Sigmoid colon (tissue), 7 donors: ENCODE results near the gene RXRA. TPM values are rescaled to one million over a fixed set of nuclear protein-coding genes. Genes with fewer than 3 reads are reported as not detected.

Experiments used
- DNase-seq: peaks from one replicate; pipeline ENCODE4 v3.0.0-alpha.2; 2019
- H3K27ac ChIP-seq, 4 donors: fragments of 200-600 bp; sonication (generic); one replicate each; pipeline ENCODE4 v1.5.1; 2016 to 2019; ENCODE audit warnings: mild to moderate bottlenecking in 1 of 4
- H3K27me3 ChIP-seq, 3 donors: fragments of 200-600 bp; sonication (generic); one replicate each; pipeline ENCODE4 v1.5.1; 2019; ENCODE audit warnings: mild to moderate bottlenecking in 1 of 3
- H3K36me3 ChIP-seq, 4 donors: fragments of 200-600 bp; sonication (generic); one replicate each; pipeline ENCODE4 v1.5.1; 2016 to 2019
- H3K4me1 ChIP-seq, 4 donors: fragments of 200-600 bp; sonication (generic); one replicate each; pipeline ENCODE4 v1.5.1; 2017 to 2019
- H3K4me3 ChIP-seq, 4 donors: fragments of 200-600 bp; sonication (generic); one replicate each; pipeline ENCODE4 v1.5.1; 2017 to 2019; ENCODE audit warnings: mild to moderate bottlenecking in 2 of 4, moderate library complexity in 1 of 4
- H3K9me3 ChIP-seq, 4 donors: fragments of 200-600 bp in 3 of 4; sonication (generic) in 3 of 4; one replicate each; pipeline versions ENCODE4 v1.5.1 to v1.6.1; 2013 to 2019
- EP300 ChIP-seq, 4 donors: sonication (generic); formaldehyde crosslinking; IDR thresholded peaks; one replicate each; pipeline ENCODE4 v1.6.1; 2017; ENCODE audit warnings: antibody characterized with exemption in 4 of 4
- POLR2A ChIP-seq, 2 donors: fragments of 450-650 bp; IDR thresholded peaks; one replicate each; pipeline ENCODE4 v1.6.1; 2016; ENCODE audit warnings: antibody characterized with exemption in 2 of 2, mild to moderate bottlenecking in 2 of 2, moderate library complexity in 2 of 2
- POLR2AphosphoS5 ChIP-seq, 4 donors: sonication (generic); formaldehyde crosslinking; IDR thresholded peaks; one replicate each; pipeline ENCODE4 v1.6.1; 2017; ENCODE audit warnings: antibody characterized with exemption in 4 of 4
- WGBS, 2 donors: extraction: QIAGEN DNeasy Blood & Tissue Kit; methylation state at CpG; one replicate each; pipeline ENCODE4 v1.1.7; 2013; 5-methylcytosine and 5-hydroxymethylcytosine counted together
- intact Hi-C: fragments of 100-400 bp; cut with DNase I; formaldehyde crosslinking; loops from one replicate; pipeline ENCODE4 v1.15.1; 2023
- polyA plus RNA-seq, 3 donors: library from polyadenylated mRNA; stranded (reverse); fragments of 200-250 nt; gene quantifications; one replicate each; pipeline ENCODE4 v1.2.3, GENCODE V29; 2013
- total RNA-seq, 4 donors: library from RNA; depleted of rRNA; stranded (reverse); fragments of >200 nt; gene quantifications; one replicate each; pipeline ENCODE4 v1.1.0, GENCODE V29; 2016
- TF ChIP-seq, protein P1 (sequence below), 4 experiments: fragments of 450-650 bp in 3 of 4; fragments of 200-600 bp in 1 of 4; IDR thresholded peaks; one replicate each; pipeline ENCODE4 v1.5.1; 2016 to 2019; ENCODE audit warnings: antibody characterized with exemption in 4 of 4, mild to moderate bottlenecking in 3 of 4, moderate library complexity in 2 of 4
- donor health status: healthy with polysubstance abuse.
- donor health status: Bipolar disorder and iron deficiency.
- donor health status: healthy.

The RXRA gene
- total and polyA plus RNA-seq, 7 donors, result 26.7 to 50.8 (median 35.7) TPM

DNA sequence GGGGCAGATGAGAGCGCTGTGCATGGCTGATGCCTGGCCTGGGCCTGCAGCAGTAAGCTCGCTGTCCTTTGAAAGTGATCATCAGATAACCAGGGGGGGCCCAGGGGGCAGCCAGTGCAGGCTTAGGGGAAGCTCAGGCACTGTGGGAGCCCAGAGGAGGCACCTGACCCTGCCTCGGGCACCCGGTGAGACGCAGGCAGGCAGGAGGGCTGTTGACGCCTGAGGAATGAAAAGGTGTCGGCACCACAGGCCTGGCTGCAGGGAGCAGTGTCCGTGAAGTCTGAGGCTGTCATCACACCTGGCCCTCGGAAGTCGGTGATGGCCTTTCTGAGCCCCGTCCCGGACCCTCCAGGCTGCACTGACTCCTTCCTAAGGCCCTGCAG is 84.6 kb downstream of the RXRA start:
- H3K36me3 ChIP-seq, result peaks cover 0 to 20% (median 11%) of the 10 kb centered on the region in 4 donors
- H3K9me3 ChIP-seq, result no peaks in the 10 kb centered on the region
- H3K27me3 ChIP-seq, result no peaks in the 10 kb centered on the region
- TF ChIP-seq POLR2A (IDR thresholded peaks at IDR 0.05) (no peak), POLR2AphosphoS5 (IDR thresholded peaks at IDR 0.05) (no peak), EP300 (IDR thresholded peaks at IDR 0.05) (no peak)
- TF ChIP-seq, protein P1, sequence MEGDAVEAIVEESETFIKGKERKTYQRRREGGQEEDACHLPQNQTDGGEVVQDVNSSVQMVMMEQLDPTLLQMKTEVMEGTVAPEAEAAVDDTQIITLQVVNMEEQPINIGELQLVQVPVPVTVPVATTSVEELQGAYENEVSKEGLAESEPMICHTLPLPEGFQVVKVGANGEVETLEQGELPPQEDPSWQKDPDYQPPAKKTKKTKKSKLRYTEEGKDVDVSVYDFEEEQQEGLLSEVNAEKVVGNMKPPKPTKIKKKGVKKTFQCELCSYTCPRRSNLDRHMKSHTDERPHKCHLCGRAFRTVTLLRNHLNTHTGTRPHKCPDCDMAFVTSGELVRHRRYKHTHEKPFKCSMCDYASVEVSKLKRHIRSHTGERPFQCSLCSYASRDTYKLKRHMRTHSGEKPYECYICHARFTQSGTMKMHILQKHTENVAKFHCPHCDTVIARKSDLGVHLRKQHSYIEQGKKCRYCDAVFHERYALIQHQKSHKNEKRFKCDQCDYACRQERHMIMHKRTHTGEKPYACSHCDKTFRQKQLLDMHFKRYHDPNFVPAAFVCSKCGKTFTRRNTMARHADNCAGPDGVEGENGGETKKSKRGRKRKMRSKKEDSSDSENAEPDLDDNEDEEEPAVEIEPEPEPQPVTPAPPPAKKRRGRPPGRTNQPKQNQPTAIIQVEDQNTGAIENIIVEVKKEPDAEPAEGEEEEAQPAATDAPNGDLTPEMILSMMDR (IDR thresholded peaks at IDR 0.05), result no peak
- no peak for DNase-seq
- peak overlapping the region in 1 of 4 donors; percentile 6 for H3K27ac ChIP-seq
- 87 to 92% methylated on average over 12 of the region's 12 CpGs for WGBS, 2 donors
- intact Hi-C loops, result loop anchor here (5.0 kb wide), 1 partner anchor 44 kb away; no protein-coding TSS in a partner anchor
- H3K4me3 ChIP-seq, result no peak overlapping the region
- H3K4me1 ChIP-seq, result peaks cover 0 to 96% (median 86%) of the 10 kb centered on the region in 4 donors

DNA sequence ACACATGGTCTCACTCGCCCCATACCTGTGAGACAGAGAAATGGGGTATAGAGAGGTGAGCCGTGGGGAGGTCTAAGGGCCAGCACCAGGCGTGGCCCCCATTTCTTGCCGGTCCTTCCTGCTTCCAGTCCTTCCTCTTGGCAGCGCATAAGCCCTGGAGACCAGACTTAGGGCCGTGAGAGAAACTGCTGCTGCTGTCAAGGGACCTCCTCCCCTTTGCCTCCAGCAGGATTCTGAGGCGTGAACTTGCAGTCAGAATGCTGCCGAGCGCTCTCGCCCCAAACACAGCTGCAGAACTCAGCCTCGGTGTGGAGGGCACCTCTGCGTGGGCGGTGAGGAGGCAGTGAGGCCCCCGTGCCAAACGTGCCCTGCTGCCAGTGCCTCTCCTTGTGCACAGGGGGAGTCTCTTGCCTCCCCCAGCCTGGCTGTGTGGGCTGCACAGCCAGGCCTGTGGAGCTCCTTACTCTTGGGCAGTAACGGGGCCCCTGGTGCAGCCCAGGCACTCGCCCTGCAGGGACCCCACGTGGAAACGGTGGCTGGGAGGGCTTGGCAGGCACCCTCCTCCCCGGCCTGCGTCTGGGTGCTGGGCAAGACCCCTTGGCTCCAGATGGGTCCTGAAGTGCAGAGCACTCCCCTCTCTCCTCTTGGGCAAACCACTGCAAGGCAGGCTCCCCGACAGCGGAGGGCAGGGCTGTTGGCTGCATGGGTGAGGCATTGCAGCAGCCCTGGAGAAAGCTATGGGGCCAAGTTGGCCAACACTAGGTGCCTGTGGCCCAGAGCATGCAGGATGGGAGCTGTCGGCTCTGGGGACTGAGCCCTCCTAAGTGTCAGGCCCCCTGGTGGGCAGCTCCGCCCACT is 85.4 kb downstream of the RXRA start:
- TF ChIP-seq POLR2A (IDR thresholded peaks at IDR 0.05) (no peak), EP300 (IDR thresholded peaks at IDR 0.05) (no peak), POLR2AphosphoS5 (IDR thresholded peaks at IDR 0.05) (no peak)
- TF ChIP-seq, protein P1 (IDR thresholded peaks at IDR 0.05), result no peak
- no peak overlapping the region for H3K4me3 ChIP-seq
- 81 to 83% methylated on average over 25 of the region's 25 CpGs for WGBS, 2 donors
- peaks cover 0 to 88% (median 78%) of the 10 kb centered on the region in 4 donors for H3K4me1 ChIP-seq
- intact Hi-C loops, result loop anchor here (2.0 to 5.0 kb wide), 2 partner anchors 25 to 44 kb away; no protein-coding TSS in a partner anchor
- H3K27me3 ChIP-seq, result no peaks in the 10 kb centered on the region
- peak overlapping the region in 1 of 4 donors; percentile 34 for H3K27ac ChIP-seq
- DNase-seq, result no peak
- H3K9me3 ChIP-seq, result no peaks in the 10 kb centered on the region
- peaks cover 0 to 20% (median 11%) of the 10 kb centered on the region in 4 donors for H3K36me3 ChIP-seq

DNA sequence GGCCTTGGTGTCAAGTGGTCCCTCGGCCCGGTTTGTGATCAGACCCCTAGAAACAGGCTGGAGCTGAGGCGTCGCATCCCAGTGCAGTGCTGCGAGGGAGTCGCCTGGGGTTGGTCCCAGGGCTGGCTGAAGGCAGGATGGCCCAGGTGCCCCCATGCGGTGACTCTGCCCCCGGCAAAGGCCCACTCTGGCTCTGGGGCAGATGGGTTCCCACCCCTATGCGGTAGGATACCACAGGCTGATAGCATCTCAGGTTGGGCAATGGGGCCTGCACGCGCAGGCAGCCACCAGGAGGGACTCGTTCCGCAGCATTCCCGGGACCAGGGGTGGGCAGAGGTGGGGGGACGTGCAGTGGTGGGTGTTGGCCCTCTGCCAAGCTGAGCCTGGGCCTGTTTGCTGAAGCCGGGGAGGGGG is 86.0 kb downstream of the RXRA start:
- TF ChIP-seq EP300 (IDR thresholded peaks at IDR 0.05) (no peak), POLR2AphosphoS5 (IDR thresholded peaks at IDR 0.05) (no peak), POLR2A (IDR thresholded peaks at IDR 0.05) (no peak)
- TF ChIP-seq, protein P1 (IDR thresholded peaks at IDR 0.05), result no peak
- H3K4me3 ChIP-seq, result no peak overlapping the region
- peaks cover 4 to 27% (median 16%) of the 10 kb centered on the region in 4 donors for H3K36me3 ChIP-seq
- H3K27ac ChIP-seq, result no peak overlapping the region
- peaks cover 0 to 82% (median 72%) of the 10 kb centered on the region in 4 donors for H3K4me1 ChIP-seq
- H3K27me3 ChIP-seq, result no peaks in the 10 kb centered on the region
- WGBS, 2 donors, result 86 to 90% methylated on average over 16 of the region's 16 CpGs
- intact Hi-C loops, result loop anchor here (2.0 to 5.0 kb wide), 2 partner anchors 26 to 45 kb away; no protein-coding TSS in a partner anchor
- no peak for DNase-seq
- no peaks in the 10 kb centered on the region for H3K9me3 ChIP-seq

DNA sequence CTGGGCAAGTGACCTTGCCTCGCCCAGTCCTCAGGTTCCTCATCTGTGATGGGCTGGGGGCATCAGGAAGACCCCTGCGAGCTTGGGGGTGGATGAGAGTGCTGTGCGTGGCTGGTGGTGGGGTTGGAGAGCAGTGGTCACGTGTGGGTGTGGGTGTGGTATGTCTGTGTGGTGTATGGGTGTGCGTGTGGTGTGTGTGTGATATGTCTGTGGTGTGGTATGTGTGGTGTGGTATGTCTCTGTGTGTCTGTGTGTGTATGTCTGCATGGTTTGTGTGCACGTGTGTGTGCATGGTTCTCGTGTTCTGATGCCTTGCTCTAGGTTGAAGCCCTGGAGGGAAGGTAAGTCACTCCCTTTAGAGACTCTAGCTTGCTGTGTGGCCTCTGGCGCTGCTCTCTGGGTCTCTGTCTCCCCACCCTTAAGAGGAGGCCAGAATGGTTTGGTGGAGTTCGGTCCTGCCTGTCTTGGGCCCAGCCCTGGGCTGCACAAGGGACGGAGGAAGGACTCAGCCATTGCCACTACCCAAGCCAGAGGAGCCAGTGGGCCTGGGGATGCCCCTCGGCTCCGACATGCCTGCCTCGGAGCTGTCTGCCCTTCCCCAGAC is 87.0 kb downstream of the RXRA start:
- Histone ChIP-seq H3K4me3 (no peak overlapping the region), H3K9me3 (no peaks in the 10 kb centered on the region), H3K27me3 (no peaks in the 10 kb centered on the region), H3K36me3 (peaks cover 6 to 36% (median 21%) of the 10 kb centered on the region in 4 donors), H3K27ac (peak overlapping the region; percentile 70 to 78 (median 76)), H3K4me1 (peaks cover 0 to 80% (median 71%) of the 10 kb centered on the region in 4 donors)
- WGBS, 2 donors, result 91 to 92% methylated on average over 13 of the region's 13 CpGs
- intact Hi-C loops, result loop anchor here (2.0 to 5.0 kb wide), 2 partner anchors 26 to 46 kb away; no protein-coding TSS in a partner anchor
- TF ChIP-seq POLR2AphosphoS5 (IDR thresholded peaks at IDR 0.05) (no peak), EP300 (IDR thresholded peaks at IDR 0.05) (no peak), POLR2A (IDR thresholded peaks at IDR 0.05) (no peak)
- TF ChIP-seq, protein P1 (IDR thresholded peaks at IDR 0.05), result no peak
- no peak for DNase-seq
